HG02610 (cell line): ENCODE data around the gene UBQLN4.

Experiments used
- ATAC-seq: cut with Tn5 transposase; IDR thresholded peaks from one replicate; pipeline ENCODE4 v1.9.1; 2021; ENCODE audit warnings: mild to moderate bottlenecking, moderate library complexity; ENCODE audit not compliant: unreplicated experiment

The UBQLN4 gene

GRCh38 chr1:156020293-156021092 is 33.1 kb downstream of the UBQLN4 start, which contains the start of gene SSR2:
TSS of gene SSR2 (minus strand) at chr1:156020951. CDS start at chr1:156020167, 784 bp downstream.
- ATAC-seq = peak; percentile 97

GRCh38 chr1:156019946-156020292 is 33.7 kb downstream of the UBQLN4 start:
- no peak for ATAC-seq

- ATAC-seq = no peak
These were observed 38.8 kb downstream of the UBQLN4 start for GRCh38 chr1:156014829-156015228.

GRCh38 chr1:156012051-156012817 is 41.4 kb downstream of the UBQLN4 start:
- peak; percentile 92 for ATAC-seq

DNA sequence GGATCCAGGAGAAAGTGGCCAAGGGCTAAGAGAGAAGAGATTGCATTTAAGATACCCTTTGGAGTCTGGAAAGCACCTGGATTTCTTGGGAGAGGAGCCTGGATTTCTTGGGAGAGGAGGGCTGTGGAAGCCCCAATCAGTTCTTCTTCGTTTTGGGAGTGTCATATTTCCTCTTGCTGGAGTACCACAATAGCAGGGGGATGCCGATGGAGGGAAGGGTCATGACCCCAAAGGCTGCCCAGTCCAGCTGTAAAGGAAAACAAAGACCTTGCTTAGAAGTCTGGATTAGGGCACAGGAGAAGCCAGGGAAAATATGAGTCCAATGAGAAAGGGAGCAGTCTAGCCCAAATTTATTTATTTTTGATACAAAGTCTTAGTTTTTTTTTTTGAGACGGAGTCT is 44.2 kb downstream of the UBQLN4 start:
- no peak for ATAC-seq

GRCh38 chr1:156006666-156007376 is 46.8 kb downstream of the UBQLN4 start:
- ATAC-seq = no peak

DNA sequence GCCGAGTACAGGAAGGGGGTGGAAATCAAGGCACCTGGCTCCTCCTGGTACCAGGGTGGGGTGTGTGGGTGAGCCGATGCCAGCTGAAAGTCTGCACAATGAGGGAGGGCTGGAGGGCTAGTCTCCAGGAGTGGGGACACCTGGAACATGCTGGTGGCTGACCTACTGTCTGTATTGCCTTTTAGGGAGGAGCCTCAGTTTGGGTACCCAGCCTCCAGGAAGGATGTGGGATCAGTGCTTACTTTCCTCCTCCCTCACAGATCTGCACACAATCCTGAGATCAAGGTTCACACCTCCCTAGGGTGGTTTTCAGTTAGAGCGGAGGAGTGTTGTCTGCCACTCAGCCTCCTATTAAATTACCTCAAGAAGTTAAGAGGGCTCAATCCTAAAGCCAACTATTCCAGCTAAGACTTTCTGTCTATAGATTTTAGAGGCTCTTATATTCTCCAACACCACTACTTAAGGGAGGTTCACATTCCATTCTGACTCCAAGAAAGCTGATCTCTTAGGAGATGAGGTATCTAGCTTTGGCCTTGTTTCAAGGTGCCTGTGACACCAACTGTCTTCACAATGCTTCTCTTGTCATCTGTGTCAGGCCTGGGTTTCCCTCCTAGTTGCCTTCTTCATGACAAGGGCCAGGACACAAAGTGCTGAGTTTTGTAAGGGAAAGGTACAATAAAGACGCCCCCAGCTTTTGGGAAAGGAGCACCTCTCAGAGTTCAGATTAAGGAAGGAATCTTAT is 48.6 kb downstream of the UBQLN4 start:
- ATAC-seq = no peak

DNA sequence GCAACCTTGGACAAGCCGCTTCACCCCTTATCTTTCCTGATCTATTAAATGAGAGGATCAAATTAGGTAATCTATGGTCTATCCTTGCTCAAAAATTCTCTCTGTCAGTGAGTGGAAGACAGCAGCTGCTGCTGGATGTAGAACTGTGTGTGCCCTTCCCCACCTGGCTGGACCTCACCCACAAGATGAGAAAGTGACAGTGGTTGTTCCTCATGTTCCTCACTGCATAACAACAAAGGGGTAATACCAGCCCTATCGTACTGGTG is 49.7 kb downstream of the UBQLN4 start:
- no peak for ATAC-seq

GRCh38 chr1:156002188-156002911 is 51.2 kb downstream of the UBQLN4 start:
- ATAC-seq = no peak

DNA sequence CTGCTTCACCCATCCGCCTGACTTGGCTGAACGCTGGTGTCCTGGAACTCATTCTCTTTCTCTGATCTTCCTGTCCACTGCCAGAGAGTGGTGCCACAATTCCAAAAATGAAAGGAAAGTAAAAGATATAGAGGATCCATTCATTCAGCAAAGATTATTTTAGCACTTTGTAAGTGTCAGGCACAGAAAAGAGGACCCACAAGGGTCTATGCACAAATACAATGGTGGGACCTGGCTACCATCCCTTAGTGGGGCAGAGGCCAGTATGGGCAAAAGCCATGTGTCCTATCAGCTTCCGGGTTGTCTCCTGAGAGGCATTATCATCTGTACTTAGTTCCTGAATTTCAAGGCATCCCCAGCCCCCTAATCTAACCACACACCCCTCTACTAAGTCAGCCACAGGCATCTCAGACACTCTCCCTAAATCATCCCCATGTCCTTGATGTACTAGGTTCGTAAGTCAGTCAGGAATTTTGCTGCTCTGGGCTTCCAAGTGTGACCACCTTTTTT is 51.9 kb downstream of the UBQLN4 start:
- ATAC-seq = no peak

GRCh38 chr1:156001021-156001661 is 52.5 kb downstream of the UBQLN4 start:
- ATAC-seq = no peak

DNA sequence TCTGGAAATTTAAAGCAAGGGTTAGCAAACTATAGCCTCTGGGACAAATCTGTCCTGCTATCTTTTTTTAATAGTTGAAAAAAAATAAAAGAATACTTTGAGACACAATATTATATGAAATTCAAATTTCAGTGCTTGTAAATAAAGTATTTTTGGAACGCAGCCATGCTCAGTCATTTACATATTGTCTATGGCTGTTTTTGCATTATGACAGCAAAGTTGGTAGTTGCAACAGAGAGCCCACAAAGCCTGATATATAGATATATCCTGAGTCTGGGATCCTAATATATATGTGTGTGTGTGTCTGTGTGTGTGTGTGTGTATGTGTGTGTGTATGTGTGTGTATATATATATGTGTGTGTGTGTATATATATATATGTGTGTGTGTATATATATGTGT is 53.6 kb downstream of the UBQLN4 start:
- no peak for ATAC-seq

DNA sequence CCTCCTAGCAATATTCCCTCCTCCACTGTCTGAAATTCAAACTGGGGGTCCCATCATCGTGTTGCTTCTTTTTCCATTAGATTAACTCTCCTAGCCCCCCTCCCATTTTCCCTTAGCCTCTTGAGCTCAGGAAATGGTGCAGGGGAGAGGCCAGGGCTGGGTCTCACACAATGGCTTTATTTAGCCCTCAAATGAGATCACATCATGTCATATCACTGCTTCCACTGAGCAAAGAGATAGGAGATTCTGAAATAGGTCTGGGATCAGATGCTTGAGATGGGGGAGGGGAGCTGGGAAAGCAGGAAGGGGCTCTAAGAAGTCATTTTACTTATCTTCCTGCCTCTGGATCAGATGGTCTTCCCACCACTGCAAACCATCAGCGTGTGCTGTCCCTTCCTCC is 57.4 kb downstream of the UBQLN4 start:
- no peak for ATAC-seq

DNA sequence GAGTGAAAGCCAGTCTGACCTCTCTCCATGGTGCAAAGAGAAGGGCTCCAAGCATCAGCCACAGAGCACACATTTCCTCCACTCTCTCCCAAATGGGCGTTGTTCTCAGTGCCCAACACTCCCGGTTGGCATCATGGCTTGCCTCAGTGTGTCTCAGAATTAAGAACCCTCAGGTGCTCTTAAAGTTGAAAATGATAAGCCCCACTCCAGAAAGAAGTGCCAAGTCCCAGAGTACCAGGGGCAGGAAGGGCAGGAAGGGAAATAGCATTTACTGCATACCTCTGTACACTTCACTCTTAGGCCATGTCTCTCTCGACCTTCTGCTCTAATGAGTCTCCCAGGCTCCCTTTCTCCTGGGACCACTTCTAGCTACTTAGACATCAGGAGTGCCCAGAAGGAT is 60.0 kb downstream of the UBQLN4 start:
- no peak for ATAC-seq

- ATAC-seq = peak; percentile 28
These were observed 63.4 kb downstream of the UBQLN4 start for GRCh38 chr1:155990005-155990739.

GRCh38 chr1:155989242-155990004 is 64.2 kb downstream of the UBQLN4 start:
- ATAC-seq = peak; percentile 69
